Measurements from ENCODE around the gene CENPI. TPM values are rescaled to one million over a fixed set of nuclear protein-coding genes. Genes with fewer than 3 reads are reported as not detected.
A peak's percentile ranks its signal among the peaks of the same experiment; 100 is the strongest.
"Not testable (repeated sequence)": the region's sequence is repeated elsewhere in the genome, so short reads cannot be mapped to it uniquely, and the experiment has no call there.

CENPI gene
- under 1 TPM in 4 of 6 donors, not detected in 2; 0.26 to 0.60 (median 0.41) TPM for polyA plus RNA-seq (ENCODE audit: low read depth in 6 of 6)

DNA sequence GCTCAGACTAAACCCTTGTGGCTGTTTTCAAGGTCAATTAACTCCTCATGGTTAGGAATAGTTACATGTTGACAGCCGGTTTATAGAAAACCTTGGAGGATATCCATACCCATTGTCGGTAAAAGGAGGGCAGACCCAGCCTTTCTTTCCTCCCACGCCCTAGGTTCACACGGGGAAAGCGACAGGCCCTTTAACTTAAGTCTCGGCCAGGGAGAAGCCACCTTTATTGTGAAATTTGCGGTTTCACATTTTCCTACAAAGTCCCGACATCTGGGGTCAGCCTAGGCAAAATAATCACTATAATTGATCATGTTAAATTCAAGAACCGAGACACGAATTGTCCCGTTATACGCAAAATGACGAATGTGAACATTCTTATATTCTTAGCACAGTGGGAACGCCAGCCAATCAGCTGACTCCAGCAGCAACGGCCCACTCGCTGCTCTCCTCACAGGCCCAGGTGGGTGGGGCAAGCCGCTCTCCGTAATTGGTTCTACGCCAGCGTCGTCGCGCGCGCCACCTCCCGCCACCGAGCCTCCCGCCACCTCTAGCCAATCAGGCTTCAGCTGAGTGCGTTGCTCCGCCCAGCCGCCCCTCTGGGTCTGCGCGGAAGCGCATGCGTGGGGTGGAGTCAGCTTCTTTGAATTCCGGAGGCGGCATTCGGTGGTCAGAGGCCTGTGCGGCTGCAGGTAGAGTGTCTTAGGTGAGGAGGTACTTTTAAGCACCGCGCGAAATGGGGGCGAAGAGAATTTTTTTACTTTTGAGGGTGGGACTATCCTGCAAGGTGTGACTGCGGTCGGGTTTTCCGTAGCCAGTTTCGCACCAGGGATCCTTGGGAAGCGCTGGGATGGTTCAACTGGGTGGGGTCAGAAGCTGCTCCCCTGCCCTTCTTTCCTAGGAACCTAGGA is at the start of gene CENPI:
Gene CENPI, plus strand, starts transcription at position 659 of the 908 bp plus-strand sequence. CDS start 2,867 bp downstream, outside the sequence.
- peak; percentile 98 to 99 for ATAC-seq (ENCODE audit: low read depth in 2 of 2)
- Mint-ChIP-seq H3K27me3 (no peaks in the 10 kb centered on the region), H3K36me3 (no peaks in the 10 kb centered on the region), H3K4me1 (peaks cover 10 to 12% (median 11%) of the 10 kb centered on the region in 3 donors), H3K4me3 (peak within 1 kb of the TSS; percentile 77 to 94 (median 92)), H3K9me3 (peaks cover 0 to 2% (median 0%) of the 10 kb centered on the region in 7 donors), H3K27ac (peak within 1 kb of the TSS; percentile 82 to 97 (median 92))
- DNase-seq: peak; percentile 90

DNA sequence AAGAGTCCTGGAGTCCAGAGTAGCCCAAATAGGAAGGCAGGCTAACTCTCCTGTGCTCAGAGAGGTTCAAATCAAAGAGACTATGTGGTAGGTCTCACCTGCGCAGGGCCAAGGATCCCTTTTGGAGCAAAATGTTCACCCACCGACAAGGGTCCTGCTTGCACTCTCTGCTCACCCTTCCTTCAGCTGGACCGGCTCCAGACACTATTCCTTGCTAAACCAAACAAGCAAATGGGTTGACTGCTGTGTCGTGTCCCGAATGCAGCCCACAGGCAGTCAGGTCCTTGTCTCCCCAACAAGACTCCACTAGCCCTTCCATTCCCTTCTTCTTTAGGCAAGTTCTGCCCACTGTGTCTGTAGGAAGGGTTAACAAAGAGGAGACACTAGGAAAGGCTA is 46.9 kb upstream of the CENPI start:
- ATAC-seq (ENCODE audit: low read depth in 2 of 2) (no peak), DNase-seq (no peak)
- no peaks in the 10 kb centered on the region for H3K9me3 Mint-ChIP-seq
- peak overlapping the region in 4 of 6 donors; percentile 89 to 97 (median 94) for H3K27ac Mint-ChIP-seq
- H3K4me1 Mint-ChIP-seq: peaks cover 18 to 25% (median 19%) of the 10 kb centered on the region in 3 donors
- no peaks in the 10 kb centered on the region for H3K27me3 Mint-ChIP-seq
- H3K36me3 Mint-ChIP-seq: peaks cover 0 to 7% of the 10 kb centered on the region in 2 donors
- peak overlapping the region; percentile 82 to 95 (median 91) for H3K4me3 Mint-ChIP-seq

DNA sequence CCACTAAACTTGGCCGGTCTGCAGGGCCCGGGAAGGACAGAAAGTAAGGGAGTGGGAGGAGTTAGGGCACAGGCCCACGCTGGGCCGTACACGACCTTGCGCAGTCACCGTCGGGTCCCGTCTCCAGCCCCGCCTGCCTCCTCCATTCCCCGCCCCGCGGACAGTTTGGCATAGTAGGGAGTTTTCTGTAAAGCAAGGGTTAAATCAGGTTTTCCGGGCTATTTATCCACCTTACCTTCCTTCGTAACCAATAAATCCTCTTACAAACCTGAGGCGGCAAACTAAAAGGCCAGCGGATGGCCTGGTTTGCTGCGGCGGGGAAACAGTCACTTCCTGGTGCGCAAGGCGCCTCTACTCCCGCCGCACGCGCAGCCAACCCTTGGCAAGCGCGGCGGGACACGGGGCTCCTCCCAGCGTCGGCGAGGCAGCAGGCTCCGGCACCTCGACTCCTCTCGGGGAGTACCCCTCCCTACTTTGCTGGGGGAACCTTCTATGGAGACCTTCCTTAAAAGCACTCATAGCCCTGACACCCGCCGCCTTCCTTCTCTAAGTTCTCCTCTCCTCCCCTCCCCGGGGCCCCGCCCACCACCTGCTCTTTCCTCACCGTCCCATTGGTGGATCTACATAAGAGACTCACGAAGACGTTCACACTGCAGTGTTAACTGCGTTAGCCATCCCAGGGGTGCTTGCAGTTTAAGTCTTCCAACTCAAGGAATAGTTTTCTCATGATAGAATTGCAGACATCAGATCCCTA is 46.3 kb upstream of the CENPI start, which contains the start of gene TRMT2B:
Gene TRMT2B, minus strand, starts transcription at position 563 of the 754 bp plus-strand sequence. CDS start 9,822 bp downstream, outside the sequence.
- peak within 1 kb of the TSS; percentile 82 to 95 (median 91) for H3K4me3 Mint-ChIP-seq
- no peaks in the 10 kb centered on the region for H3K27me3 Mint-ChIP-seq
- DNase-seq: peak; percentile 73
- H3K9me3 Mint-ChIP-seq: no peaks in the 10 kb centered on the region
- ATAC-seq (ENCODE audit: low read depth in 2 of 2): peak; percentile 87 to 88
- H3K27ac Mint-ChIP-seq: peak within 1 kb of the TSS; percentile 89 to 97 (median 94)
- H3K36me3 Mint-ChIP-seq: peaks cover 0 to 7% of the 10 kb centered on the region in 2 donors
- peaks cover 19 to 25% (median 20%) of the 10 kb centered on the region in 3 donors for H3K4me1 Mint-ChIP-seq

- DNase-seq; H3K36me3 Mint-ChIP-seq; H3K9me3 Mint-ChIP-seq; H3K27me3 Mint-ChIP-seq; ATAC-seq (ENCODE audit: low read depth in 2 of 2): not testable (repeated sequence)
- Mint-ChIP-seq H3K27ac (peak overlapping the region in 1 of 6 donors; percentile 44), H3K4me3 (peak overlapping the region in 1 of 8 donors; percentile 8), H3K4me1 (peaks cover 5 to 15% (median 12%) of the 10 kb centered on the region in 3 donors)
These were observed 41.5 kb upstream of the CENPI start for GRCh38 chrX:101056551-101056950.

GRCh38 chrX:101057093-101057714 is 40.8 kb upstream of the CENPI start:
- Mint-ChIP-seq H3K4me1 (peaks cover 5 to 13% (median 12%) of the 10 kb centered on the region in 3 donors), H3K4me3 (peak overlapping the region in 1 of 8 donors; percentile 8), H3K36me3 (no peaks in the 10 kb centered on the region), H3K27me3 (no peaks in the 10 kb centered on the region), H3K27ac (peak overlapping the region in 2 of 6 donors; percentile 18 to 39), H3K9me3 (peaks cover 0 to 4% (median 0%) of the 10 kb centered on the region in 7 donors)
- DNase-seq (peak; percentile 10), ATAC-seq (ENCODE audit: low read depth in 2 of 2) (peak; percentile 73 to 83)

GRCh38 chrX:101062176-101062575 is 35.8 kb upstream of the CENPI start:
- DNase-seq (no peak), ATAC-seq (ENCODE audit: low read depth in 2 of 2) (no peak)
- Mint-ChIP-seq H3K27ac (no peak overlapping the region), H3K27me3 (peaks cover 0 to 7% (median 3%) of the 10 kb centered on the region in 3 donors), H3K9me3 (peaks cover 0 to 1% (median 0%) of the 10 kb centered on the region in 7 donors), H3K4me3 (no peak overlapping the region), H3K36me3 (no peaks in the 10 kb centered on the region), H3K4me1 (peaks cover 2 to 7% (median 3%) of the 10 kb centered on the region in 3 donors)

- no peaks in the 10 kb centered on the region for H3K4me1 Mint-ChIP-seq
- DNase-seq (no peak), ATAC-seq (ENCODE audit: low read depth in 2 of 2) (no peak)
- H3K27me3 Mint-ChIP-seq: no peaks in the 10 kb centered on the region
- H3K27ac Mint-ChIP-seq: no peak overlapping the region
- H3K9me3 Mint-ChIP-seq: peaks cover 0 to 15% (median 0%) of the 10 kb centered on the region in 7 donors
- no peaks in the 10 kb centered on the region for H3K36me3 Mint-ChIP-seq
- H3K4me3 Mint-ChIP-seq: no peak overlapping the region
These were observed 26.4 kb upstream of the CENPI start for GRCh38 chrX:101071582-101071981.

- DNase-seq (no peak), ATAC-seq (ENCODE audit: low read depth in 2 of 2) (no peak)
- Mint-ChIP-seq H3K36me3 (no peaks in the 10 kb centered on the region), H3K27ac (peak within 1 kb of the TSS in 3 of 6 donors; percentile 5 to 32 (median 11)), H3K4me1 (peaks cover 0 to 12% (median 6%) of the 10 kb centered on the region in 3 donors), H3K27me3 (peaks cover 23 to 45% (median 23%) of the 10 kb centered on the region in 3 donors), H3K9me3 (peaks cover 0 to 15% (median 0%) of the 10 kb centered on the region in 7 donors), H3K4me3 (peak within 1 kb of the TSS in 6 of 8 donors; percentile 28 to 68 (median 53))
These were observed 19.0 kb upstream of the CENPI start, which contains the start of gene TMEM35A for GRCh38 chrX:101078716-101079598. Gene TMEM35A (plus strand): TSS chrX:101078879. CDS start chrX:101079003, 124 bp downstream.

- H3K27me3 Mint-ChIP-seq: peaks cover 23 to 45% (median 23%) of the 10 kb centered on the region in 3 donors
- DNase-seq (no peak), ATAC-seq (ENCODE audit: low read depth in 2 of 2) (no peak)
- H3K27ac Mint-ChIP-seq: no peak overlapping the region
- peaks cover 0 to 8% (median 0%) of the 10 kb centered on the region in 7 donors for H3K9me3 Mint-ChIP-seq
- H3K4me1 Mint-ChIP-seq: peaks cover 0 to 12% (median 6%) of the 10 kb centered on the region in 3 donors
- no peaks in the 10 kb centered on the region for H3K36me3 Mint-ChIP-seq
- H3K4me3 Mint-ChIP-seq: peak overlapping the region in 3 of 8 donors; percentile 42 to 55 (median 51)
These were observed 18.2 kb upstream of the CENPI start for GRCh38 chrX:101079736-101080270.

GRCh38 chrX:101080326-101081124 is 17.5 kb upstream of the CENPI start:
- Mint-ChIP-seq H3K4me1 (peaks cover 0 to 12% (median 6%) of the 10 kb centered on the region in 3 donors), H3K27me3 (peaks cover 23 to 45% (median 23%) of the 10 kb centered on the region in 3 donors), H3K36me3 (no peaks in the 10 kb centered on the region), H3K4me3 (no peak overlapping the region), H3K27ac (no peak overlapping the region), H3K9me3 (peaks cover 0 to 5% (median 0%) of the 10 kb centered on the region in 7 donors)
- DNase-seq (no peak), ATAC-seq (ENCODE audit: low read depth in 2 of 2) (no peak)

- Mint-ChIP-seq H3K27me3 (peaks cover 23 to 45% (median 23%) of the 10 kb centered on the region in 3 donors), H3K4me3 (no peak overlapping the region), H3K36me3 (no peaks in the 10 kb centered on the region), H3K27ac (no peak overlapping the region), H3K4me1 (peaks cover 0 to 12% (median 6%) of the 10 kb centered on the region in 3 donors), H3K9me3 (peaks cover 0 to 2% (median 0%) of the 10 kb centered on the region in 7 donors)
- DNase-seq (no peak), ATAC-seq (ENCODE audit: low read depth in 2 of 2) (no peak)
These were observed 16.8 kb upstream of the CENPI start for GRCh38 chrX:101081231-101081630.

All from naive B cell (primary cell).